HG03060 (cell line): ENCODE data around the gene TLE5.

ENCODE experiments used
- ATAC-seq: cut with Tn5 transposase; IDR thresholded peaks from one replicate; pipeline ENCODE4 v1.9.1; 2021; ENCODE audit warnings: low read depth, moderate number of reproducible peaks; ENCODE audit not compliant: unreplicated experiment

TLE5 gene

DNA sequence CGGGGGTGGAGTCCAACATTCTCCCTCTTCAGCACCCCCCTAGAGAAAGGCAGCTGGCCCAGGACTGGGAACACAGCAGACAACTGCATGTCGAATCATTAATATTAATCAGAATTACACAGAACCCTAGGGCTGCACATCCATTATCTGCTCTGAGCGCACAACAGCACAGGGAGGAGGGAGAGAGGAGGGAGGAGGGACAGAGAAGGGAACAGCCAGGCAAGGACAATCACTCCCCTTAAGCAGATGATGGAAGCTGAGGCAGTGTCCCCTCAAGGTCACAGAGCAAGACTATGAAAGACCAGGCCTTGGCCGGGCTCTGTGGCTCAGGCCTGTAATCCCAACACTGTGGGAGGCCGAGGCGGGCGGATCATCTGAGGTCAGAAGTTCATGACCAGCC lies 59.2 kb downstream of the TLE5 start:
- no peak for ATAC-seq
